NCI-H774 (cell line): Measurements from ENCODE around the gene ERBB4.
A peak's percentile ranks its signal among the peaks of the same experiment; 100 is the strongest.

Experiments
- DNase-seq: peaks from one replicate; lab custom pipeline; 2025; lab: John Stamatoyannopoulos, UW

Gene ERBB4

GRCh38 chr2:211468217-211468616, 1070.4 kb downstream of the ERBB4 start:
- DNase-seq, result no peak

- no peak for DNase-seq
Observed at GRCh38 chr2:211463397-211463796, 1075.2 kb downstream of the ERBB4 start.

GRCh38 chr2:211458974-211459373, 1079.6 kb downstream of the ERBB4 start:
- no peak for DNase-seq

GRCh38 chr2:211457325-211457724, 1081.3 kb downstream of the ERBB4 start:
- no peak for DNase-seq

- DNase-seq, result peak; percentile 57
Observed at GRCh38 chr2:211455216-211455841, 1083.3 kb downstream of the ERBB4 start.

GRCh38 chr2:211454679-211455078, 1083.9 kb downstream of the ERBB4 start:
- DNase-seq, result no peak

GRCh38 chr2:211453311-211453887, 1085.2 kb downstream of the ERBB4 start:
- DNase-seq, result no peak

- no peak for DNase-seq
Observed at GRCh38 chr2:211451642-211452041, 1087.0 kb downstream of the ERBB4 start.

GRCh38 chr2:211449819-211450218, 1088.8 kb downstream of the ERBB4 start:
- no peak for DNase-seq

- DNase-seq, result no peak
Observed at GRCh38 chr2:211447548-211447947, 1091.1 kb downstream of the ERBB4 start.

GRCh38 chr2:211440107-211440506, 1098.5 kb downstream of the ERBB4 start:
- DNase-seq, result no peak

GRCh38 chr2:211439011-211439410, 1099.6 kb downstream of the ERBB4 start:
- DNase-seq, result no peak

GRCh38 chr2:211437396-211437795, 1101.2 kb downstream of the ERBB4 start:
- no peak for DNase-seq

- no peak for DNase-seq
Observed at GRCh38 chr2:211436182-211436581, 1102.4 kb downstream of the ERBB4 start.

- no peak for DNase-seq
Observed at GRCh38 chr2:211435331-211435730, 1103.3 kb downstream of the ERBB4 start.

- DNase-seq, result no peak
Observed at GRCh38 chr2:211434773-211435172, 1103.8 kb downstream of the ERBB4 start.

GRCh38 chr2:211429256-211429920, 1109.2 kb downstream of the ERBB4 start:
- no peak for DNase-seq

- no peak for DNase-seq
Observed at GRCh38 chr2:211426240-211426639, 1112.4 kb downstream of the ERBB4 start.

GRCh38 chr2:211423018-211423417, 1115.6 kb downstream of the ERBB4 start:
- DNase-seq, result no peak

- DNase-seq, result no peak
Observed at GRCh38 chr2:211417544-211417943, 1121.1 kb downstream of the ERBB4 start.

GRCh38 chr2:211416373-211416772, 1122.2 kb downstream of the ERBB4 start:
- DNase-seq, result no peak

- no peak for DNase-seq
Observed at GRCh38 chr2:211413746-211414145, 1124.9 kb downstream of the ERBB4 start.

GRCh38 chr2:211408483-211408891, 1130.1 kb downstream of the ERBB4 start:
- no peak for DNase-seq

GRCh38 chr2:211407076-211407475, 1131.5 kb downstream of the ERBB4 start:
- DNase-seq, result no peak
